HG02588 (cell line): ENCODE data around the gene TJP2.
"Not testable (repeated sequence)": the region's sequence is repeated elsewhere in the genome, so short reads cannot be mapped to it uniquely, and the experiment has no call there.

Experiments
- ATAC-seq: cut with Tn5 transposase; IDR thresholded peaks from one replicate; pipeline ENCODE4 v1.9.1; 2021; ENCODE audit warnings: mild to moderate bottlenecking, moderate library complexity; ENCODE audit not compliant: unreplicated experiment

The TJP2 gene

DNA sequence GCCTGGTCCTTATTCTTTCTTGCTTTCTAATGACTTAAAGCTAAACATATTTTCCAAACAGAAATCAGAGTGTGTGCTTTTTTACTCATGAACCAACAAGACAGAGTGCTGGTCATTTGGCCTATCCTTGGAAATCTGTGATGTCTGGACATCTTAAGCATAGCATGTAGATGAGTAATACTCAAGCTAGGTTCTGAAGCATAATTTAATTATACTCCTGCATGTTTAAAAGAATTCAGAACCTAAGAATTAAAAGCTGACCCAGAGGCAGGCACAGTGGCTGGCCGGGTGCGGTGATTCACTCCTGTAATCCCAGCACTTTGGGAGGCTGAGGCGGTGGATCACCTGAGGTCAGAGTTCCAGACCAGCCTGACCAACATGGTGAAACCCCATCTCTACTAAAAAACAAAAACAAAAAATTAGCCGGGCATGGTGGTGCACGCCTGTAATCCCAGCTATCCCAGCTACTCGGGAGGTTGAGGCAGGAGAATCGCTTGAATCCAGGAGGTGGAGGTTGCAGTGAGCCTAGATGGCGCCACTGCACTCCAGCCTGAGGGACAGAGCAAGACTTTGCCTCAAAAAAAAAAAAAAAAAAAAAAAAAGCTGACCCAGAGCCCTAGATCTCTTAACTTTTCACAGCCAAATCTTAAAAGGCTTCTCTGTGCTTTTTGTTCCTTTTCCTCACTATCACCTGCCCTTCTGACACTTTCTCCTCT lies 16.2 kb upstream of the TJP2 start:
- no peak for ATAC-seq

DNA sequence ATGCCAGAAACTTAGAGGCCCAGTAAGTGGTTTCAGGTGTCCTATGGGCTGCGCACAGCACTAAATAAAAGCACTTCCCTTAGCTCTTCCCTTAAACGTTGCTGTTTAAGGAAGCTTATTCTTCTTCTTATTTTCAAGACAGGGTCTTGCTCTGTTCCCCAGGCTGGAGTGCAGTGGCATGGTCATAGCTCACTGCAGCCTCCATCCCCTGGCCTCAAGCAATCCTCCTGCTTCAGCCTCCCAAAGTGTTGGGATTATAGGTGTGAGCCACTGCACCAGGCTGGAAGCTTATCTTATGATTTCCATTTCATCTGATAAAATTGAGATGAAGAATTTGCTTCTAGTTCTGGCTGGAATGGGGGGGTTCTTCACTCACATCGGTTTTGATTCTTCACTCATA lies 15.6 kb upstream of the TJP2 start:
- ATAC-seq = no peak

DNA sequence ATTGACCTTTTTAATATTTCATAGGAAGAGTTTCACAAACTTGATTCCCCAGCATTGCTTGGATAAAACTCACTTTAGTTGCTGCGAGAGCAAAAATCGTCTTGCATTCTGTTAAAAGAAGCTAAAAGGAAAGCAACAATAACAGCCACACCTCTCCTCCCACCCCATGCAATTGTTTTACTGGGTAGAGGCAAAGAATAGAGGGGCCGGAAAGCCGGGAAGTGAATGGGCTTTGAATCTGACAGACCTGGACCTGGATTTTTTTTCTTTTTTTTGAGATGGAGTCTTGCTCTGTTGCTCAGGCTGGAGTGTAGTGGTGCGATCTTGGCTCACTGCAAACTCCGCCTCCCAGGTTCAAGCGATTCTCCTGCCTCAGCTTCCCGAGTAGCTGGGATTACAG lies 9.5 kb upstream of the TJP2 start:
- ATAC-seq = not testable (repeated sequence)

DNA sequence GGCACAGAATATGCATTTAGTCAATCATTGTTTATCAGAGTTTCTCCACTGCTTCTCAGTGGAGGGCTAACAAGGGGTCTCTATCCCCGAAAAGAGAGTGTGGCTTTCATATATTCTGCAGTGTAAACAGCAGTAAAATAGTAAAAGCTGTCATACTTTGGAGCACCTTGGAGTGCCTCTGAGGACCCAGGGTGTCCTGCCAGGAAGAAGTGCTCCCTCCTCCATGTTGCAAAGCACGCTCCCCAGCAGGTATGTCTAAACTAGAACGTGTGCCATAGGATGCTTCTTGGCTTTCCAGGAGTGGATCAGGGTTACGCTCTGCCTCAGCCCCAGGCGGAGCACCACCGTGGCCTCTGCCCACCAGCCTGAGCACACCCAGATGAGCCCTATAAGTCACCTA lies 8.5 kb upstream of the TJP2 start:
- no peak for ATAC-seq

- peak; percentile 42 for ATAC-seq
These were observed 5.3 kb upstream of the TJP2 start for GRCh38 chr9:69168709-69169217.

- no peak for ATAC-seq
These were observed 3.8 kb upstream of the TJP2 start for GRCh38 chr9:69170231-69170630.

- ATAC-seq = no peak
These were observed 3.0 kb upstream of the TJP2 start for GRCh38 chr9:69171049-69171448.

DNA sequence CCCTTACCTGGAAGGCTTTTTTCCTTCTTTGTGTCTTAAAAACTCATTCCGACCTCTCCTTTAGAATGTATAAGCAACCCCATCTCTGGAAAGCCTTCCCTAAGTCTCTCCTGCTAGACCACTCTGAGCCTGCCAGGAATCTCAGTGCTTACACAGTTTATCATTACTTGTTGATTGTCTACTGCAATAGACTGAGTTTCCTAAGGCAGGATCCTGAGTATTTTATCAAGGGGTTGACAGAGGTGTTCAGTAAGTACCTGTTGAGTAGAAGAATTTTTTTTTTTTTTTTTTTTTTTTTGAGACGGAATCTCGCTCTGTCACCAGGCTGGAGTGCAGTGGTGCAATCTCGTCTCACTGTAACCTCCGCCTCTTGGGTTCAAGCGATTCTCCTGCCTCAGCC lies 2.6 kb upstream of the TJP2 start:
- ATAC-seq = no peak

- no peak for ATAC-seq
These were observed 1.2 kb upstream of the TJP2 start for GRCh38 chr9:69172895-69173294.

DNA sequence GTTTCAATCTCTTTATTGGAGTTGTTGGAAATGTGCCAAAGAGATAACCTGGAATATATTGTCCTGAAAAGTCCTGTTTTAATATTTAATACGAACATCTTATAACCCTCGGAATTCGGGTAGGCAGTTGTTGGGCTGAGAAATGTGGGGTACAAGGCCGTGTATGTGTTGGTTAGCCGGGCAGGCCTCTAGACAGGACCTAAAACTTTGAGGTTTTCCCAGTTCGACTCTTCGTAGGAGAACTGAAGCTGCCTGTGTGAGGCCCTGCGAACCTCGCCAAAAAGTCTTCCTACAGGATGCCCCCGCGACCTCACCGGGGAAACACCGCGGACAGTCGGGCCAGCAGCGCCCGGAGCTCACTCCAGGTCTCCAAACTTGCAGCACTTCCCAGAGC lies 583 bp upstream of the TJP2 start:
- ATAC-seq = no peak

GRCh38 chr9:69174616-69175463 lies 763 bp downstream of the TJP2 start:
- peak; percentile 58 for ATAC-seq

DNA sequence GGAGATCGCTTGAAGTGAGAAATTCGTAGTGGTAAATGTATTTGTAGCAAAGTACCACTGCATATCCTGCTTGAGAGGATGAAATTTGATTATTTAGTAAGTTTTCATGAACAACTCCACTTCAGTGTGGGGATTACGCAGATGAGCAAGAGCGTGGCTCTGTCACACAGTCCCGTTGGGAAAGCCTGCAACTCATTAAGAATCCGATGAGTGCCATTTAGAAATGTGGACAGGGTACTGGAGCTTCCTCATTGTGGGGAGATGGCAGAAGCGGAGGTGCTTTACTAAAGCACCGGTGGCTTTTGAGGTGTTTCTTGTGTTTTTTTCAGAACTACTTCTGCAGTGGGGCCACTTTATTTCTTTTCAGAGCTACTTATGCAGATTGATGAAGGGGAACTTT lies 1.4 kb downstream of the TJP2 start:
- peak; percentile 27 for ATAC-seq

DNA sequence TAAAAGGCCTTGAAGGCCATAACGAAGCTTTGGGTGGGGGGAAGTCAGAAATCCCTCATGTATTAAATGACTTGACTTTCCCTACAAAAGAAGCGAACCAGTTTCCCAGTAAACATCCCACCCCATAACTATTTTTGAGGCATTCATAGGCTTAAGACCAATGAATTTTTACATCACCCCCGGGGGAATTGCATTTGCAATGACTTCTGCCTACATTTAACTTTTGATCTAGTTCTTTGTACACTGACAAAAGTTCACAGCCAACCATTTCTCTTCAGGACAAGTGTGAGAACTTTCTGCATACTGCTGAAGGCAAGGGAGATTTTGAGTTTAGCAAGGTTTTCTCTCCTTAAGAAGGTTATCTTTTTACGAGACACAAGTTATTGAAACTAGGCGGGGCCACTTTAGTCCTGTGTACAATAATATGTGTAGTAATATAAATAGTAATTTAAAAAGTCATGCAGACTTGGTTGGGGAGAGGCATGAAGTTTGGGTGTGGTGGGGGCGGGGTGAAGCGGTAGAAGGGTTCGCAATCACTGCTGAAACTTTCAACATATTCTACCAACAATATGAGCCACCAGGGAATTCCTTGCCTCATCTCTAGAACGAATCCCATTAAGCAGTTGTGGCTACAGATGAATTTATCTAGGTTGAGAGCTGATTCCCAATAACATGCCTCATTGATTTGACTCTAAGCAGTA lies 2.5 kb downstream of the TJP2 start:
- no peak for ATAC-seq

DNA sequence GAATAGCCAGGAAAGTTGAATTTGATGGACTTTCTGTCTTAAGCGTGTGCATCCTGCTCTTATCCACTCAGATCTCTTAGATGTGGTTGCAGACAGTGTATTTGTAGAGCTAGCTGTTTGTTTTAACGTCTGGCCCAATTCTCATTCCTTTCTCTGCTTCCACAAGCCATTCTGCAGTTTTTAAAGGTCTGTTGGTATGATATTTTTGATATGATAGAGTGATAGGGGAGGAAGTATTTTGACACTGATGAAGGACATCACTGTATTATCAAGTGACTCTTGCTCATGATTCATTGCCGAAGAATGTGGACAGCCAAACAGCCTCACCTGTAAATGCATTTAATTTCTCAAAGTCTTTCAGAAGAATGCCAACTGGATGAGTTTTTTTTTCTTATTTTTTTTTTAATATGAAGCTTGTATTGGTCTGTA lies 4.5 kb downstream of the TJP2 start:
- no peak for ATAC-seq

DNA sequence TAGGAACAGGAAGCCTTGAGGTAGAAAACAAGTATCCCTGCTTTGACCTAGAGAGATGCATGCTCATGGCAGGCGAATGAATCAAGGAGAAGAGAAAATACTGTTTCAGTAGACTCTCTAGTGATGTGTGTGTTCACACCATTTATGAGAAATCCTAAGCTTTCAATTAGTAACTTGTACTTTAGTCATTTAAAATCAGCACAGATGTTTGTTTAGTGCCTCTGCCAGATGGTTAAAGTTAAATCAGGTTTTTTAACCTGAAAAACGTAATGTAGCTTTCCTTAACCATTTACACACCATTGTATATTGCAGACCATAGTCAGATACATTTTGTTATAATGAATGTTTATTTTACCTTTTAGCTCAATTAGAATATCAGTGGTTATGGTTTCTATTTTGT lies 5.0 kb downstream of the TJP2 start:
- no peak for ATAC-seq

- no peak for ATAC-seq
These were observed 6.1 kb downstream of the TJP2 start for GRCh38 chr9:69180200-69180599.

DNA sequence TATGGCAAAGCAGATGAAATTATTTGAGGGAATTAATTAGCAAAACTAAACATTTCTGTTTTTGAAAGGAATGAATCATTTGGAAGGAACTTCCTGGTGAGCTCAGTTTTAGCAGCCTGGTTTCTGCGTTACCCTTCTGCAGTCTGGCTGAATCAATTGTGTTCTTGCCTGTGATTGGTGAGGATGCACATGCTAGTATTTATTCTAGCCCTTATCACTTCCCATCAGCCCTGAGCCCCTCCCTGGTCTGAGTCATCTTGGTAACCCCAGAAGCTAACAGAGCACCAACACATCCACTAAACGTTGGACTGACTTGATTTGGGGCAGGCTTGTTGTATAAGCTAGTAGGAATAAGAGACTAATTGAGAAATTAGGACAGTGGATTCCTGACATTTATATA lies 6.6 kb downstream of the TJP2 start:
- no peak for ATAC-seq

DNA sequence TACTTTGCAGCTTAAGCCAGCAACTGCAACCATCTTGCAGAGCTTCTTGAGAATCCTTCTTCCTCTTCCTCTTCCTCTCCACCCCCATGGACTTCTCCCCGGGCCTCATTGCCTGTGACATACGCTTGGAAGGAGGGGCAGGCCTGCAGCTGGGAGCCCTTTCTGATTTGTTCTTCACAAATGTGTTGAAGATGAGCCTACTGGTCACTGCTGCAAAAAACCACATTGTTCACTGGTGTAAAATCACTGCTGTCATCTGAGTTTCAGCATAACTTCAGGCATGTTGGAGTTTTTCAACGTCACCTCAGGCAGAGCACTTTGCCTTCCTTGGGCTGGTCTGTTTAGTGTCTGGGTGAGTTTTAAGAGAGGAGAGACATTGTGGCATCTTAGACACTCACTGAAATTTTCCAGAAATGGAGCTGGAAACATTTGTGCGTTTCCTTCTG lies 7.9 kb downstream of the TJP2 start:
- no peak for ATAC-seq

GRCh38 chr9:69184266-69184665 lies 10.2 kb downstream of the TJP2 start:
- ATAC-seq = no peak

GRCh38 chr9:69186841-69187611 lies 12.9 kb downstream of the TJP2 start:
- no peak for ATAC-seq

DNA sequence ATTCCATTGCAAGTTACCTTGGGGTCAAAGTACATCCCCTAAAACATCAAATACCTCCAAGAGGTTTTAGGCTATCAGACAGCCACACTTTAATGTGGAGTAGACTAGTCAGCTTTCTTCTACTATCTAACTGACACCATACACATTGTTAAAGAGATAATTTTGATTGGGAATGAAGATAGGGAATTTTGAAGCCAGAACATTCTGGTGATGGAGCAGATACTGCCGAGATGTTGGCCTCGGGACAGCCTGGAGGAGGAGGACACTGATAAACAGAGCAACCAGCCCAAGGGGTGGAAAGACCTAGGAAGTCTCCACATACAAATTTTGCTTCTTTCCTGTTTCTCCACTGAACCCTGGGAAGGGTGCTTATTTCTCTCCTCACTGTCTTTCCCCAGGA lies 14.9 kb downstream of the TJP2 start:
- no peak for ATAC-seq
